ENCODE data around the gene ZNF738. TPM values are rescaled to one million over a fixed set of nuclear protein-coding genes. Genes with fewer than 3 reads are reported as not detected.

ZNF738 gene
- total and polyA plus RNA-seq, 12 donors, result 0.93 to 4.4 (median 2.3) TPM

DNA sequence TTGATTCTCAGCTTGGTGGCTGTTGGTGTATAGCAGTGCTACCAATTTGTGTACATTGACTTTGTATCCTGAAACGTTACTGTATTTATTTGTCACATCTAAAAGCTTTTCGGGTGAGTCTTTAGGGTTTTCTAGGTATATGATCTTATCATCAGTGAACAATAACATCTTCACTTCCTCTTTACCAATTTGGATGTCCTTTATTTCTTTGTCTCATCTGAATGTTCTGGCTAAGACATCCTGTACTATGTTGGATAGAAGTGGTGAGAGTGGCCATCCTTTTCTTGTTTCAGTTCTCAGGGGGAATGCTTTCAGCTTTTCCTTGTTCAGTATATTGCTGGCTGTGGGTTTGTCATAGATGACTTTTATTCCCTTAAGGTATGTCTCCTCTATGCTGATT is 6.0 kb upstream of the ZNF738 start:
- ATAC-seq (no peak), DNase-seq (no peak)
- Histone ChIP-seq H3K4me1 (no peaks in the 10 kb centered on the region), H3K27me3 (no peaks in the 10 kb centered on the region), H3K9me3 (peaks cover 0 to 18% (median 11%) of the 10 kb centered on the region in 11 donors), H3K36me3 (no peaks in the 10 kb centered on the region), H3K27ac (no peak overlapping the region), H3K4me3 (no peak overlapping the region)
- intact Hi-C loops (cut with DNase I), result no loop called here
- TF ChIP-seq, protein P1, sequence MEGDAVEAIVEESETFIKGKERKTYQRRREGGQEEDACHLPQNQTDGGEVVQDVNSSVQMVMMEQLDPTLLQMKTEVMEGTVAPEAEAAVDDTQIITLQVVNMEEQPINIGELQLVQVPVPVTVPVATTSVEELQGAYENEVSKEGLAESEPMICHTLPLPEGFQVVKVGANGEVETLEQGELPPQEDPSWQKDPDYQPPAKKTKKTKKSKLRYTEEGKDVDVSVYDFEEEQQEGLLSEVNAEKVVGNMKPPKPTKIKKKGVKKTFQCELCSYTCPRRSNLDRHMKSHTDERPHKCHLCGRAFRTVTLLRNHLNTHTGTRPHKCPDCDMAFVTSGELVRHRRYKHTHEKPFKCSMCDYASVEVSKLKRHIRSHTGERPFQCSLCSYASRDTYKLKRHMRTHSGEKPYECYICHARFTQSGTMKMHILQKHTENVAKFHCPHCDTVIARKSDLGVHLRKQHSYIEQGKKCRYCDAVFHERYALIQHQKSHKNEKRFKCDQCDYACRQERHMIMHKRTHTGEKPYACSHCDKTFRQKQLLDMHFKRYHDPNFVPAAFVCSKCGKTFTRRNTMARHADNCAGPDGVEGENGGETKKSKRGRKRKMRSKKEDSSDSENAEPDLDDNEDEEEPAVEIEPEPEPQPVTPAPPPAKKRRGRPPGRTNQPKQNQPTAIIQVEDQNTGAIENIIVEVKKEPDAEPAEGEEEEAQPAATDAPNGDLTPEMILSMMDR (IDR thresholded peaks at IDR 0.05), result no peak
- WGBS, 2 donors, result 37 to 76% methylated on average over 2 of the region's 2 CpGs

- H3K27ac ChIP-seq, result no peak overlapping the region
- WGBS, 2 donors, result 90 to 95% methylated on average over 3 of the region's 3 CpGs
- peaks cover 0 to 59% (median 5%) of the 10 kb centered on the region in 9 donors for H3K36me3 ChIP-seq
- TF ChIP-seq, protein P1 (IDR thresholded peaks at IDR 0.05), result no peak
- no peaks in the 10 kb centered on the region for H3K27me3 ChIP-seq
- no peak overlapping the region for H3K4me3 ChIP-seq
- DNase-seq (no peak), ATAC-seq (no peak)
- peaks cover 0 to 17% (median 0%) of the 10 kb centered on the region in 11 donors for H3K9me3 ChIP-seq
- peaks cover 0 to 11% (median 3%) of the 10 kb centered on the region in 9 donors for H3K4me1 ChIP-seq
- intact Hi-C loops (cut with DNase I), result no loop called here
Observed at GRCh38 chr19:21362291-21362690, 3.5 kb downstream of the ZNF738 start.

GRCh38 chr19:21383980-21384582 is 25.3 kb downstream of the ZNF738 start:
- intact Hi-C loops (cut with DNase I), result no loop called here
- no peaks in the 10 kb centered on the region for H3K27me3 ChIP-seq
- WGBS, 2 donors, result 96 to 99% methylated on average over 4 of the region's 4 CpGs

GRCh38 chr19:21396121-21396520 is 37.3 kb downstream of the ZNF738 start:
- TF ChIP-seq, protein P1 (IDR thresholded peaks at IDR 0.05), result no peak
- WGBS, 2 donors, result 92 to 95% methylated on average over 10 of the region's 10 CpGs
- H3K27ac ChIP-seq, result peak overlapping the region in 7 of 10 donors; percentile 78 to 93 (median 87)

More at GRCh38 chr19:21383980-21384582, 25.3 kb downstream of the ZNF738 start:
- H3K9me3 ChIP-seq, result peaks cover 0 to 100% (median 94%) of the 10 kb centered on the region in 11 donors
- no peaks in the 10 kb centered on the region for H3K4me1 ChIP-seq
- H3K4me3 ChIP-seq, result no peak overlapping the region
- TF ChIP-seq, protein P1 (IDR thresholded peaks at IDR 0.05), result no peak
- ATAC-seq (no peak), DNase-seq (no peak)
- H3K36me3 ChIP-seq, result peaks cover 0 to 54% (median 14%) of the 10 kb centered on the region in 9 donors
- no peak overlapping the region for H3K27ac ChIP-seq

More at GRCh38 chr19:21396121-21396520, 37.3 kb downstream of the ZNF738 start:
- peaks cover 0 to 42% (median 27%) of the 10 kb centered on the region in 9 donors for H3K4me1 ChIP-seq
- H3K27me3 ChIP-seq, result no peaks in the 10 kb centered on the region
- peaks cover 0 to 23% (median 14%) of the 10 kb centered on the region in 9 donors for H3K36me3 ChIP-seq
- H3K4me3 ChIP-seq, result peak overlapping the region in 2 of 10 donors; percentile 72 to 76
- intact Hi-C loops (cut with DNase I), result loop anchor here in 3 of 10 donors (2.0 to 5.0 kb wide), 3 partner anchors 39 to 76 kb away; partner anchors contain the start of genes ZNF708 (in 1 of the 3) and ZNF738 (in 1 of the 3)
- peaks cover 0 to 41% (median 0%) of the 10 kb centered on the region in 11 donors for H3K9me3 ChIP-seq
- ATAC-seq (no peak), DNase-seq (no peak)

Measured in heart right ventricle (tissue), 16 donors.